Osteoblast (primary cell): ENCODE data around the gene GHRHR. TPM values are rescaled to one million over a fixed set of nuclear protein-coding genes. Genes with fewer than 3 reads are reported as not detected.

Experiments
- DNase-seq: peaks from one replicate; pipeline ENCODE4 v3.0.0; 2011; ENCODE audit warnings: low spot score, mixed read lengths; ENCODE audit not compliant: insufficient read length; ENCODE audit errors: missing footprints
- H2AFZ ChIP-seq: 2 replicates; pipeline ENCODE4 v1.6.0; 2011; ENCODE audit warnings: mild to moderate bottlenecking, low read length
- H3K27ac ChIP-seq: 2 replicates; pipeline ENCODE4 v1.5.1; 2011; ENCODE audit warnings: mild to moderate bottlenecking, low read depth, low read length, moderate library complexity
- H3K27me3 ChIP-seq: 2 replicates; pipeline ENCODE4 v1.6.0; 2012; ENCODE audit warnings: mild to moderate bottlenecking, control low read depth, inconsistent platforms, low read length, moderate library complexity; ENCODE audit not compliant: insufficient read depth
- H3K36me3 ChIP-seq: 2 replicates; pipeline ENCODE4 v1.5.1; 2011; ENCODE audit warnings: mild to moderate bottlenecking, low read length, control low read depth, moderate library complexity; ENCODE audit not compliant: insufficient read depth
- H3K4me1 ChIP-seq: 2 replicates; pipeline ENCODE4 v1.5.1; 2011; ENCODE audit warnings: mild to moderate bottlenecking, low read length, control low read depth, moderate library complexity; ENCODE audit not compliant: insufficient read depth
- H3K4me2 ChIP-seq: 2 replicates; pipeline ENCODE4 v1.6.0; 2011; ENCODE audit warnings: mild to moderate bottlenecking, low read length; ENCODE audit not compliant: insufficient read depth
- H3K4me3 ChIP-seq: fragments of 200-600 bp; sonication (generic); 3 replicates; pipeline ENCODE4 v1.5.1; 2012; ENCODE audit warnings: mild to moderate bottlenecking, low read length, inconsistent platforms; ENCODE audit not compliant: insufficient read depth
- H3K79me2 ChIP-seq: 2 replicates; pipeline ENCODE4 v1.6.0; 2012; ENCODE audit warnings: mild to moderate bottlenecking, low read length, control low read depth, inconsistent platforms; ENCODE audit not compliant: insufficient read depth
- H3K9me3 ChIP-seq: 2 replicates; pipeline ENCODE4 v1.5.1; 2011; ENCODE audit warnings: low read depth, low read length, control low read depth
- H4K20me1 ChIP-seq: 2 replicates; pipeline ENCODE4 v1.6.0; 2012; ENCODE audit warnings: mild to moderate bottlenecking, low read length, control low read depth; ENCODE audit not compliant: insufficient read depth
- total RNA-seq: library from RNA; depleted of rRNA; stranded (reverse); fragments of >200 nt; gene quantifications from 2 replicates; pipeline ENCODE4 v1.2.3, GENCODE V29; 2012
- TF ChIP-seq, protein P1 (sequence below): IDR thresholded peaks from 2 replicates; pipeline ENCODE4 v1.5.1; 2011; ENCODE audit warnings: mild to moderate bottlenecking, low read depth, low read length, moderate library complexity; ENCODE audit errors: extremely low read depth

Gene GHRHR
- total RNA-seq, 1 donor: not detected

DNA sequence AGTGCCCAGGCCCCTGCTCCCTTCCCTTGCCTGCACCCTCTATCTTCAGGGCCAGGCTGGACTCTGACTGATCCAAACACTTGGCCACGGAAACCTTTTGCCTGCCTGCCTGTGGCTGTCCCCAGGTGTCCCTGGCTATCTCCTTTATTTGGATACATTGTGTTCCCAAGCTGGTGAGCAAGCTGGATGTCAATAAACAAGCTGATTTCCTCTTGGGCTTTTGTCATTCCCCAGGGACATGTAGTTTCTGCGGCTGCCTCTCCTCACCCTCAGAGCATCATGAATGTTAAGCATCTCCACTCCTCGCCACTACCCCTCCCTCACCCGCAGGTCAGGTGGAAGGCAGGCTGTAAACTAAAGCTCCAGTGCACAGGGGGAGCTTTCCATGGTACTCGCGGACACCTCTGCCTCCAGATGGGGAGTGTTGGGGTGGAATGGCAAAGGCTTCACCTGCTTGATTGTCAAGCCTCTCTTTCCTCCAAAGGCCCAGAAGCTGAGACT lies 6.9 kb downstream of the GHRHR start:
- Histone ChIP-seq H3K79me2 (no peaks in the 10 kb centered on the region), H3K4me1 (no peaks in the 10 kb centered on the region), H2AFZ (no peak overlapping the region), H3K4me2 (no peak overlapping the region), H4K20me1 (no peaks in the 10 kb centered on the region), H3K36me3 (no peaks in the 10 kb centered on the region), H3K27ac (no peak overlapping the region), H3K27me3 (peaks cover 54% of the 10 kb centered on the region), H3K4me3 (no peak overlapping the region), H3K9me3 (no peaks in the 10 kb centered on the region)
- no peak for DNase-seq
- TF ChIP-seq, protein P1, sequence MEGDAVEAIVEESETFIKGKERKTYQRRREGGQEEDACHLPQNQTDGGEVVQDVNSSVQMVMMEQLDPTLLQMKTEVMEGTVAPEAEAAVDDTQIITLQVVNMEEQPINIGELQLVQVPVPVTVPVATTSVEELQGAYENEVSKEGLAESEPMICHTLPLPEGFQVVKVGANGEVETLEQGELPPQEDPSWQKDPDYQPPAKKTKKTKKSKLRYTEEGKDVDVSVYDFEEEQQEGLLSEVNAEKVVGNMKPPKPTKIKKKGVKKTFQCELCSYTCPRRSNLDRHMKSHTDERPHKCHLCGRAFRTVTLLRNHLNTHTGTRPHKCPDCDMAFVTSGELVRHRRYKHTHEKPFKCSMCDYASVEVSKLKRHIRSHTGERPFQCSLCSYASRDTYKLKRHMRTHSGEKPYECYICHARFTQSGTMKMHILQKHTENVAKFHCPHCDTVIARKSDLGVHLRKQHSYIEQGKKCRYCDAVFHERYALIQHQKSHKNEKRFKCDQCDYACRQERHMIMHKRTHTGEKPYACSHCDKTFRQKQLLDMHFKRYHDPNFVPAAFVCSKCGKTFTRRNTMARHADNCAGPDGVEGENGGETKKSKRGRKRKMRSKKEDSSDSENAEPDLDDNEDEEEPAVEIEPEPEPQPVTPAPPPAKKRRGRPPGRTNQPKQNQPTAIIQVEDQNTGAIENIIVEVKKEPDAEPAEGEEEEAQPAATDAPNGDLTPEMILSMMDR: no peak

DNA sequence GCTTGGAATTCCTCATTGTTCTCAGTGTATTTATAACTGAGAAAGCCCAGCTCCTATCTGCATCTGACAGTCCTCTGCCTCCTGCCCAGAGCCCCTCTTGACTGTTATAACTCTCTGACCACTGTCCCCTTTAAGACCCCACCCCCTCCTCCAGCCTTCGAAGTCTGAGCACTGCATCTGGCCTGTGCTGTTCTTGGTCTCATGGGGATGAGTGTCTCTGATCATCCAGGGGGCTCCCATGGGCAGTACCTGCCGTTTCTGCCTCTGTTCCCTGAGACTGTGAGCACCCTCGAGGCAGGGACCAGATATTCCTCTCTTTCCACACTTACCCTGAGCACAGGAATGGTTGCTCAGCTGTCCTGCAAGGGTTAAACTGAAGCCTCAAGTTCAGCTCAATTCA lies 7.7 kb downstream of the GHRHR start:
- Histone ChIP-seq H3K4me2 (no peak overlapping the region), H2AFZ (no peak overlapping the region), H3K4me3 (no peak overlapping the region), H3K27me3 (peaks cover 56% of the 10 kb centered on the region), H3K9me3 (no peaks in the 10 kb centered on the region), H3K4me1 (no peaks in the 10 kb centered on the region), H3K36me3 (no peaks in the 10 kb centered on the region), H3K79me2 (no peaks in the 10 kb centered on the region), H4K20me1 (no peaks in the 10 kb centered on the region), H3K27ac (no peak overlapping the region)
- TF ChIP-seq, protein P1: no peak
- DNase-seq: no peak

DNA sequence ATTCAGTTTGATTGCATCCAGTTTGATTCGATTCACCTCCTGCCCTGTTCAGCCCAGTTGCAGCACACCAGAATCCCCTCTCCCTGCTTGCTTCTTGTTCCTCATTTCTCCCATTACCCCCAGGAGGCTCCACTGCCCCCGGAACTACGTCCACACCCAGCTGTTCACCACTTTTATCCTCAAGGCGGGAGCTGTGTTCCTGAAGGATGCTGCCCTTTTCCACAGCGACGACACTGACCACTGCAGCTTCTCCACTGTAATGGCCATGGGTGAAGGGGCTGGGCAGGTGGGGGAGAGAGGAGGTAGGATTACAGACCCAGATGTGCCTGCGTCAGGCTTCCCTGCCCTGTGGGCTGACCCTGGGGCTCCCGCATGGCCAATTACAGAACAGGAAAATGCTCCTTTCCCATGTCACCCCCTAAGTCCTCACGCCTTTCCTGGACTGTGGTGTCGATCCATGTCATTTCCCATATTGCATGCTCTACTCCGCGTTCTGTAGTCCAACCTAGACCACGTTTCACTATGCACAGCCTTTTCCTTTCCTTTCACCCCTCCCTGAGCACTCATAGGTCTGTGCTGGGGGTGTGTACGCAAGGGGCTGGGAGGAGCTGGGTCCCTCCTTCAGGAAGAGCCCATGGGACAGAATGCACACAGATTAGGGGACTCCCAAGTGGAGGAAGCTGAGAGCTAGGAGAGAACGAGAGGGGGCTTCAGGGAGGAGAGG lies 8.2 kb downstream of the GHRHR start:
- Histone ChIP-seq H2AFZ (no peak overlapping the region), H3K27me3 (peaks cover 50% of the 10 kb centered on the region), H3K9me3 (no peaks in the 10 kb centered on the region), H3K36me3 (no peaks in the 10 kb centered on the region), H3K4me2 (no peak overlapping the region), H3K79me2 (no peaks in the 10 kb centered on the region), H3K4me1 (no peaks in the 10 kb centered on the region), H3K27ac (no peak overlapping the region), H3K4me3 (no peak overlapping the region), H4K20me1 (no peaks in the 10 kb centered on the region)
- DNase-seq: no peak
- TF ChIP-seq, protein P1: no peak

DNA sequence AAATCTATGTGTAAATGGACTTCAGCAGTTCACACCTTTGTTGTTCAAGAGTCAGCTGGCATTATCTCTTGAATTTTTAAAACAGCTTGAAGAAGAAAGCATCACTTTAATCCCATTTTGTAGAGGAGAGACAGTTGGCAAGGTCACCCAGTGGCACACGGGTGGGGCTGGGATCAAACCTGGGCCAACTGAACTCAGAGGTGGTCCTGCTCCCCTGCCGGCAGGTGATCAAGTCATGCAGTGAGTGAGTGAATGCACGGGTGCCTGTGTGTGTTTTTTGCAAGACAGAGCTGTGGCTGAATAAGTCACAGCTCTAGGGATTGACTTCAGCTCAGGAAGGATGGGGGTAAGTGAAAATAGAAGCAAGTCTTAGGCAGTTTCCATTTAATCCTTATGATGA lies 9.5 kb downstream of the GHRHR start:
- no peaks in the 10 kb centered on the region for H3K79me2 ChIP-seq
- H3K27ac ChIP-seq: no peak overlapping the region
- DNase-seq: no peak
- H3K9me3 ChIP-seq: no peaks in the 10 kb centered on the region
- no peaks in the 10 kb centered on the region for H3K4me1 ChIP-seq
- H3K4me2 ChIP-seq: no peak overlapping the region
- no peaks in the 10 kb centered on the region for H4K20me1 ChIP-seq
- no peak overlapping the region for H3K4me3 ChIP-seq
- peaks cover 49% of the 10 kb centered on the region for H3K27me3 ChIP-seq
- TF ChIP-seq, protein P1: no peak
- H2AFZ ChIP-seq: no peak overlapping the region
- no peaks in the 10 kb centered on the region for H3K36me3 ChIP-seq
